ENCODE data around the gene USP22.

- TF ChIP-seq CTCF (IDR thresholded peaks at IDR 0.05 in 4 of 5, conservative IDR thresholded peaks at IDR 0.05 in 1 of 5) (no peak), POLR2A (IDR thresholded peaks at IDR 0.05) (no peak)
Measured at GRCh38 chr17:21014498-21014897, 28.3 kb downstream of the USP22 start.

All from gastrocnemius medialis (tissue), 4 donors.